ENCODE measurements around the gene DOCK9. TPM values are rescaled to one million over a fixed set of nuclear protein-coding genes. Genes with fewer than 3 reads are reported as not detected.

DOCK9 gene
- total RNA-seq, 1 donor from 2014 or later: 89.1 TPM

GRCh38 chr13:98889419-98890085, 88.3 kb downstream of the DOCK9 start:
- DNase-seq (ENCODE audit: low read depth): no peak

- no peak for DNase-seq (ENCODE audit: low read depth)
Measured at GRCh38 chr13:98888890-98889279, 89.0 kb downstream of the DOCK9 start.

- no peak for DNase-seq (ENCODE audit: low read depth)
Measured at GRCh38 chr13:98888222-98888889, 89.5 kb downstream of the DOCK9 start.

- DNase-seq (ENCODE audit: low read depth): no peak
Measured at GRCh38 chr13:98886587-98887230, 91.2 kb downstream of the DOCK9 start.

DNA sequence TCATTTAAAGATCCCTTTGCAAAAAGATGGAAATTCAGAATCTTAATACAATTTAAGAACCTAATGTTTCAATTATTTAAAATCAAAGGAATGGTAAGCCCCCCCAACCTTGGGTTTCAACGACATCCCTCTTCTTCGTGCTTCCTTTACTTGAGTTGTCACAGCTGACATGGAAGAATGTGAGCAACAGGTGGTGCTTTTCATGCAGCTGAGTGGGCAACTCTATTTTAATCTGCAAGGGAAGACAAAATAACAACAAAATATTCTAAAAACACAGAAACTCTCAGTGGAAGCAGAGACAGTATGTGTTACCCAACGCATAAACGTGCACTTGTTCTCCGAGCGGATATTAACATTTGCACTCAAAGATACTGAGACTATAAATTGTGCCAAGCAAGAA, 92.3 kb downstream of the DOCK9 start:
- DNase-seq (ENCODE audit: low read depth): peak; percentile 66

DNA sequence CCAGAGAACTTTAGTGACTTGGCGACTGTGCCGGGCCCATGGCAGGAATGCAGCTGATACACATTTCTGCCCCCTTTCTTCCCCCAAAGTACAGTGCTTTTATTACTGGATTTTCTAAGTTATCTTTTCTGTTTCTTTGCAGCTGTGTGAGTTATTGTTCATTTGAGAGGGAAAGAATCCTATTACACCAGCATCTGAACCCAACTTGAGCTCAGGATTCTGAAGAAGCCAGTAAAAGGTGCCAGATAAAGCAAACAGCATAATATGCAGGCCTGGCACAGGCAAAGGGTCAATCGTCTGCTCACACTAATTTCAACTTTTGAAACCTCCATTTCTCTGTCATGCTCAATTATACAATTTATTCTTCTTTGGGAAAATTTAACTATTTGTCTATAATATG, 93.9 kb downstream of the DOCK9 start:
- DNase-seq (ENCODE audit: low read depth): no peak

- no peak for DNase-seq (ENCODE audit: low read depth)
Measured at GRCh38 chr13:98881390-98881789, 96.5 kb downstream of the DOCK9 start.

- DNase-seq (ENCODE audit: low read depth): peak; percentile 32
Measured at GRCh38 chr13:98880677-98881076, 97.2 kb downstream of the DOCK9 start.

GRCh38 chr13:98879957-98880356, 97.9 kb downstream of the DOCK9 start:
- DNase-seq (ENCODE audit: low read depth): peak; percentile 69

GRCh38 chr13:98879127-98879520, 98.7 kb downstream of the DOCK9 start:
- no peak for DNase-seq (ENCODE audit: low read depth)

DNA sequence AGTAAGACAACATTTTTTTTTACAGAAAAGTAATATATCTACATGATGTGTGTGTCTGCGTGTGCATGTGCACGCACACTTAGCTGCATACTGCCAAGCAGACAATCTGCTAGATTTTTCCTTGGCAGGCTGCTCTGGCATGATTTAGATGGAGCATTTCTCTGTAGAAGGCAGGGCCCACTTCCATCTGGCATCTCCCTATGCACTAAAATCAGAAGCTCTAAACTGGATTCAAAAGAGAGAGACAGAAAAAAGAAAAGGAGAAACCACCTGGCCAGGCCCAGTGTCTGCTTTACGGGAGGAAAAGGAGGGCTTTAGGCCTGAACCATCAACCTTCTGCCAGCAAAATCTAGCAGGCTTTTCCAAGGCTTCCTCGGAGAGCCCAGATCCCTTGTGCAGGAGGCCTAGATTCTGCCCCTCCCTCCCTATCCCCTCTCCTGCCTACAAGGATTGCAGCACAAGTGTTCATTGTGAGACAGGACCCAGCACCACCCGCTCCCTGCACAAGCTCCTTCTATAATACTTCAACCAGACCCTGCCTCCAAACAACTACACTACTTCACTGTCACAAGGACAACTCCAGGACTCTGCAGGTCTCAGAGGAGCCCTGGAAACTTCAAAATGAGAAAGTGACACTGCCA, 99.3 kb downstream of the DOCK9 start:
- DNase-seq (ENCODE audit: low read depth): no peak

DNA sequence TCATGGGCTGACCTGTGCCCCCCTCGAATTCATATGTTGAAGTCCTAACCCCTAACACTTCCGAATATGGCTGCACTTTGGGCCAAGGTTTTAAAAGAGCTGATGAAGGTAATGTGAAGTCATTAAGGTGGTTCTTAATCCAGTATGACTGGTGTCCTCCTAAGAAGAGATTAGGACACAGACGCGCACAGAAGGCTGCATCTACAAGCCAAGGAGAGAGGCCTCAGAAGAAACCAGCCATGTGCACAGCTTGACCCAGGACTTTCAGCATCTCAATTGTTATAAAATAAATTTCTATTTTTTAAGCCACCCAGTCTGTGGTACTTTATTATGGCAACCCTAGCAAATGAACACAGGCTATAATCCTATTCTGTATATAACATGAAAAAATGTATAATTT, 99.9 kb downstream of the DOCK9 start:
- no peak for DNase-seq (ENCODE audit: low read depth)

DNA sequence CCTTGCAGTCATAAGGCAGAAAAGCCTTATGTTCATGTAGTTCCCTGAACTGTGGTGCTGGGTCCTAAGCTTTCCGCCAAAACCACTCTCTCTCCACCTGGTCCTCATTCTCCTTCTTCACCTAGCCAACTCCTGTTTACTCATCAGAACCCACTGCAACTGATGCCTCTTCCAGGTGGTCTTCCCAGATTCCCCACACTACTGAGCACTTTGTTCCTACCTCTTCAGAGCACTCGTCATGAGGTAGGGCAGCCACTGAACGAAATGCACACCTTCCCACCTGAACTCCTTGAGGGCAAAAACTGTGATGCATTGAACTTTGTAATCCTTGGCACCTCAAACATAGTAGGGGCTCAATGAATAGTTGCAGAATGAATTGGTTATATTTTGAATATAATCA, 100.4 kb downstream of the DOCK9 start:
- no peak for DNase-seq (ENCODE audit: low read depth)

DNA sequence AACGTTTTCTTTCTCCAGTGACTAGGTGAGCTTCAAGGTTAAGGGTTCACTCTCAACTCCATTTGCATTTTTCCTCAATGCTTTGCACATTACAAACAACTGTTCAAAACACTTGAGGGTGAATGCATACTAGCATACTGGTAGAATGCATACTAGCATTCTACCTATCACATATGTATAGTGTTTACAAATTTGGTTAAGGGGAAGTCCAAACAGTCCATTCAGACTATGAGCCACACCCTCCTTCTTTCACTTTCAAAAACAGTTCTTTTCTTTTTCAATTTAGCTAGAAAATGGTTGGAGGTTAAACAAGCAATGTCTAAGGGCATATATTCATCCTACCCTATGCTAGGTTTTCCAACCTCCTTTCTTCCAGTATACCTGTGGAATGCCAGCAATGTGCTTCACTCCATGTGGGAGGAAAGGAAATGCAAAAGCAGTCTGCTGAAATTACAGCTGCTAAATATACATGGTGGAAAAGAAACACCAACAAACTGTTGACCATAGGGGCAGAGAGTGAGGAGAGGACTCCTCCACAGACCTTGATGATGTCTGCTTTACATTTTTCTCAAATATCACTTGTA, 102.6 kb downstream of the DOCK9 start:
- no peak for DNase-seq (ENCODE audit: low read depth)

DNA sequence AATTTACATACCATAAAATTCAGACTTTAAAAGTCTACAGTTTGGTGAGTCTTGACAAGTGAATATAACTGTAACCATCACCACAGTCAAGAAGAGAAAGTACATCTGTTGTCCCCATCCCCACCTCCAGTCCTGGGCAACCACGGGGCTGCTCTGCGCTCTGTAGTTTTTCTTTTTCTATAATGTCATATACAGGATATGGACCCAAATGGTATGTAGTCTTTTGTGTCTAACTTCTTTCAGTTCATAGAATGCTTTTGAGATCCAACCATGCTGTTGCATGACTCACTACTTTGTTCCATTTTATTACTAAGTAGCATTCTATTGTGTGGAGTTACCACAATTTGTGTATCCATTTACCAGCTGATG, 103.9 kb downstream of the DOCK9 start:
- no peak for DNase-seq (ENCODE audit: low read depth)

DNA sequence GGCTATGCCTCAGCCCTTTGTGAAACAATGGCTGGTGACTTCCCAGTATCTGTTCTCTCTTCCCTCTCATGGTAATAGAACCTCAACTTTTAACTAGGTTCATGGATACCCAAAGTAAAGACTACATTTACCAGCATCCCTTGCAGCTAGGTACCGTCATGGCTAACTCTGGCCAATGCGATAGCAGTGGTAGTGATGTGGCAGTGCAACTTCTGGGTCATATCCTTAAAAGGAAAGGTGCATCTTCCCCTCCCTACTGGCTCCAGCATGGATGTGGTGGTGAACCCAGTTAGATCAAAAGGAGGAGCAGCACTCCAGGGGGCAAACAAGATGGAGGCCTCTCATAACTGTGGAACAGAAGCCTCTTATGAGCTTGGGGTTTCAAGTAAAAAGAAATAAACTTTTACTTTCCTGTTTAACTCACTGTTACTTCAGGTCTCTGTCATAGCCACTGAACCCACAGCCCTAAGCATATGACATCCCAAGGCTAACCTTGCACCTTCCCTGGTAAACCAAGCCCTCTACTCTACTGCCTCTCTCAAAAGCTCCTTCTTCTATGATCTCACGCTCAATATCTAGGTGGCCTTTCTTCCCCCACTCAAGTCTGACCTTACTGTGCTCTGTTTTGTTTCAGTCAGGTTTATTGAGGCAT, 104.4 kb downstream of the DOCK9 start:
- no peak for DNase-seq (ENCODE audit: low read depth)

- DNase-seq (ENCODE audit: low read depth): no peak
Measured at GRCh38 chr13:98871727-98872126, 106.1 kb downstream of the DOCK9 start.

- DNase-seq (ENCODE audit: low read depth): no peak
Measured at GRCh38 chr13:98869408-98870090, 108.3 kb downstream of the DOCK9 start.

GRCh38 chr13:98868932-98869331, 108.9 kb downstream of the DOCK9 start:
- DNase-seq (ENCODE audit: low read depth): no peak

- DNase-seq (ENCODE audit: low read depth): no peak
Measured at GRCh38 chr13:98866882-98867281, 111.0 kb downstream of the DOCK9 start.

DNA sequence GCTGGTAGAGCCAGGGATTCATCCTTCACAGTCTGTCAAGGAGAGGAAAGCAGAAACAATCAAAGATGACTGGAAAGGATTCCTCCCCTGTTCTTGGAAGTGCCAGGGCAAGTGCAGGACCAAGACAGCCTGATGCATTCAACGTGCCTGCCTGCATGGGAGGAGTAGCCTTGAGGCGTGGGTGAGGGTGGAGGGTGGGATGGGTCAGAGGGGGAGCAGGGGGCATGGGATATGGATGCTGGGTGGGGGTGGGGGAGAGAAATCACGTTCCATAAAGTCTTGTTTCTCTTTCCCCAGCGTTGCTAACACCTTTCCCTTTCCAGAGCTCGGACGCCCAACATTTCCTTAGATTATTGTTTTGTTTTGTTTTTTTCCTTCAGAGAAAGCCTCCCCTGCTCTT, 117.4 kb downstream of the DOCK9 start:
- no peak for DNase-seq (ENCODE audit: low read depth)
